ENCODE results near the gene CRIP1. TPM values are rescaled to one million over a fixed set of nuclear protein-coding genes. Genes with fewer than 3 reads are reported as not detected.
A peak's percentile ranks its signal among the peaks of the same experiment; 100 is the strongest.

CRIP1 gene
- total RNA-seq, 2 experiments from 2014 or later, result 445 to 453 TPM

- POLR2A ChIA-PET, result no interaction called here
- Mint-ChIP-seq H3K27me3 (peaks cover 1% of the 10 kb centered on the region), H3K27ac (peak overlapping the region; percentile 50), H3K4me1 (peaks cover 10% of the 10 kb centered on the region), H3K9me3 (no peaks in the 10 kb centered on the region), H3K4me3 (no peak overlapping the region), H3K36me3 (no peaks in the 10 kb centered on the region)
- DNase-seq, result peak; percentile 39
- ATAC-seq (ENCODE audit: low read depth), result no peak
Observed at GRCh38 chr14:105532735-105533141, 46.1 kb downstream of the CRIP1 start.

DNA sequence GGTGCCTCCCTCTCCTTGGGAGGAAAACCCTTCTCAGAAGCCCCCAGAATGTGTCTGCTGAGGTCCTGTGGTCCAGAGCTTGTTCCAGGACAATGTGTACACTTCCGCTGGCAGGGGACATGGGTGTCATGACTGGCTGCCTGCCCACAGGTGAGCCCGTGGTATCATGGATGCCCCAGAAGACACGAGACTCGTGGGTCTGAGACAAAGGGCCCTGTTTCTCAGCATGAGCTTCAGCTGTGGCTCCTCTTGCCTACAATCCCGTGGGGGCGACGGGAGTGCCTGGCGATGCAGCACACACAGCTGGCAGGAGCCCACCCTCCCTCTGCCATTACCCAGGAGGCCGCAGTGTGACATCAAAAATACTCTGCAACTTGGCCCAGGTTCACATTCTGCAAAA lies 46.7 kb downstream of the CRIP1 start:
- ATAC-seq (ENCODE audit: low read depth) (no peak), DNase-seq (no peak)
- no peaks in the 10 kb centered on the region for H3K27me3 Mint-ChIP-seq
- H3K9me3 Mint-ChIP-seq, result no peaks in the 10 kb centered on the region
- POLR2A ChIA-PET, result no interaction called here
- H3K36me3 Mint-ChIP-seq, result no peaks in the 10 kb centered on the region
- H3K4me3 Mint-ChIP-seq, result no peak overlapping the region
- H3K4me1 Mint-ChIP-seq, result peaks cover 8% of the 10 kb centered on the region
- no peak overlapping the region for H3K27ac Mint-ChIP-seq

GRCh38 chr14:105533811-105534498 lies 47.3 kb downstream of the CRIP1 start:
- peaks cover 8% of the 10 kb centered on the region for H3K4me1 Mint-ChIP-seq
- DNase-seq (no peak), ATAC-seq (ENCODE audit: low read depth) (no peak)
- H3K27me3 Mint-ChIP-seq, result peaks cover 2% of the 10 kb centered on the region
- POLR2A ChIA-PET, result no interaction called here
- H3K9me3 Mint-ChIP-seq, result no peaks in the 10 kb centered on the region
- no peaks in the 10 kb centered on the region for H3K36me3 Mint-ChIP-seq
- no peak overlapping the region for H3K27ac Mint-ChIP-seq
- no peak overlapping the region for H3K4me3 Mint-ChIP-seq

DNA sequence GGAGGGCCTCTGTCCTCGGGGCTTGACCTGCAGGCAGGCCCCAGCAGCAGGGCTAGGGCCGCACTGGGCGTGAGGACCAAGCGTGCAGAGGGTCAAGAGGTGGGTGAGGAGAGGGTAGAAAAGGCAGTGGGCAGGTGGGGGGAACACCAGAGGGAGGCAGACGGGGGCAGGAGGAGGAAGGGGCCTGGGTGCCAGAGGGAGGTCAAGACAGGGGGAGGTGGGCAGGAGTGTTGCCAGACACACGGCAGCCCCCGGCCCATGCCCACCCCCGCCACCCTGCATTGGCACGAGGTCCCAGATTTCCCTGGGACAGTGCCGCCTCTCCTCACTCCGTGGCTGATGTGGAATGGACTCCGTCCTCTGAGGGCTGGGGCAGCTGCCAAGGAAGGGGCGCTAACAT lies 47.9 kb downstream of the CRIP1 start:
- no peak overlapping the region for H3K4me3 Mint-ChIP-seq
- DNase-seq, result no peak
- H3K4me1 Mint-ChIP-seq, result peaks cover 8% of the 10 kb centered on the region
- no peak overlapping the region for H3K27ac Mint-ChIP-seq
- H3K27me3 Mint-ChIP-seq, result peaks cover 3% of the 10 kb centered on the region
- H3K36me3 Mint-ChIP-seq, result no peaks in the 10 kb centered on the region
- POLR2A ChIA-PET, result no interaction called here
- no peaks in the 10 kb centered on the region for H3K9me3 Mint-ChIP-seq
- no peak for ATAC-seq (ENCODE audit: low read depth)

DNA sequence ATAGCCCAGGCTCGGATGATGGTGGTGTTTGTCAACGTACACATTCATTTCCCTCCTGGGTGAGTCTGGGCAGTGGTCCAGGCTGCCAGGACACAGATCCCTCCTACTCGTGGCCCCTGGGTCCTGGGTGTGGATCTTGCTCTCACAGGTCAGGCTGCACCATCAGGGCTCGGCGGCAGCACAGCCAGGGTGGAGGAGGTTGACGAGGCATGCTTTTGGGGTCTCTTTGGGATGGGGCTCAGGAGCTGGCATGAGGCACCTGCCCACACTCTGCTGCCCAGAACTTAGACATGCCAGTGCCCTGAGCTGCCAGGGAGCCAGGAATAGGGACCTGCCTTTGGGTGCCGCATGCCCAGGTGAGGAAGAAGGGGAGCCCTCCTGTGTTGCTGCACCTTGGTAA lies 49.4 kb downstream of the CRIP1 start:
- DNase-seq (no peak), ATAC-seq (ENCODE audit: low read depth) (no peak)
- Mint-ChIP-seq H3K4me3 (no peak overlapping the region), H3K27me3 (peaks cover 3% of the 10 kb centered on the region), H3K4me1 (peaks cover 3% of the 10 kb centered on the region), H3K27ac (no peak overlapping the region), H3K36me3 (no peaks in the 10 kb centered on the region), H3K9me3 (no peaks in the 10 kb centered on the region)
- POLR2A ChIA-PET, result no interaction called here

DNA sequence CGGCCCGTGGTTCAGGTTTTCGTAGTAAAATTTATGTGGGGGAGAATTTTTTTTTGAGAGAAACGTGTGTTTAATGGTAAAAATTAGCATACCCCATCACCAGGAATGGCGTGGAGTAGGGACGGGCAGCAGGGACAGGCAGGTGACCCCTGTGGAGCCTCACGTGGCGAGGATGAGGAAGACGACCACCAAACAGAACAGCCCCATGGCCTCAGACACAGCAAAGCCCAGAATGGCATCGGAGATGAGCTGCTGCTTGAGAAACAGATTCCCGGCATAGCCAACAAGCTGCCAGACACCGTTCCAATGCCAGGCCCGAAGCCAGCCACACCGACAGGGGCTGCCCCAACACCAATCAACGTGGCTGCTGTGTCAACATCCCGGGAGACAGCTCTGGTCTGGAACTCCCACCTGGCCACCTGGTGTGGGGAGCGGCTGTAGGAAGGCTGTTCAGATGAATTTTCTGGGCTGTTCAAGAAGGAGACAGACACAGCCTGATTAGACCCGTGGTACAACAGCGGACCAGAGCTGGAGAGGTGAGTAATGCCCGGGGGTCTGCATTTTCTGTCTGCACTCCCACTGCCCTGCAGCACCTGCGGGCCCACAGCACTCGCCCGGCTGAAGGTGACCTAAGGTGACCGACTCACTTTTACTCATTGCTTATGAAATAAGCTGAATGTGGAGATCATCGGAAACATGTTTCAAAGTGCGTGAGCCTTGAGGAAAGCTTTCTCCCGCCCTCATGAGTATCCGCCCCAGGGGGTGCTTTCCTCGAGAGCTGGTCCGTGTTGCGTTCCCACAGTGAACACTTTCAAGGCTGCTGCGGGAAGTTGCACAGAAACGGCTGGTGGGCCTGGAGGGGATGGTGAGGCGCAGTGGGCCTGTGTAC lies 50.2 kb downstream of the CRIP1 start:
- H3K27me3 Mint-ChIP-seq, result peaks cover 8% of the 10 kb centered on the region
- POLR2A ChIA-PET, result no interaction called here
- H3K27ac Mint-ChIP-seq, result no peak overlapping the region
- H3K4me1 Mint-ChIP-seq, result peaks cover 3% of the 10 kb centered on the region
- ATAC-seq (ENCODE audit: low read depth) (no peak), DNase-seq (no peak)
- no peak overlapping the region for H3K4me3 Mint-ChIP-seq
- no peaks in the 10 kb centered on the region for H3K9me3 Mint-ChIP-seq
- no peaks in the 10 kb centered on the region for H3K36me3 Mint-ChIP-seq

DNA sequence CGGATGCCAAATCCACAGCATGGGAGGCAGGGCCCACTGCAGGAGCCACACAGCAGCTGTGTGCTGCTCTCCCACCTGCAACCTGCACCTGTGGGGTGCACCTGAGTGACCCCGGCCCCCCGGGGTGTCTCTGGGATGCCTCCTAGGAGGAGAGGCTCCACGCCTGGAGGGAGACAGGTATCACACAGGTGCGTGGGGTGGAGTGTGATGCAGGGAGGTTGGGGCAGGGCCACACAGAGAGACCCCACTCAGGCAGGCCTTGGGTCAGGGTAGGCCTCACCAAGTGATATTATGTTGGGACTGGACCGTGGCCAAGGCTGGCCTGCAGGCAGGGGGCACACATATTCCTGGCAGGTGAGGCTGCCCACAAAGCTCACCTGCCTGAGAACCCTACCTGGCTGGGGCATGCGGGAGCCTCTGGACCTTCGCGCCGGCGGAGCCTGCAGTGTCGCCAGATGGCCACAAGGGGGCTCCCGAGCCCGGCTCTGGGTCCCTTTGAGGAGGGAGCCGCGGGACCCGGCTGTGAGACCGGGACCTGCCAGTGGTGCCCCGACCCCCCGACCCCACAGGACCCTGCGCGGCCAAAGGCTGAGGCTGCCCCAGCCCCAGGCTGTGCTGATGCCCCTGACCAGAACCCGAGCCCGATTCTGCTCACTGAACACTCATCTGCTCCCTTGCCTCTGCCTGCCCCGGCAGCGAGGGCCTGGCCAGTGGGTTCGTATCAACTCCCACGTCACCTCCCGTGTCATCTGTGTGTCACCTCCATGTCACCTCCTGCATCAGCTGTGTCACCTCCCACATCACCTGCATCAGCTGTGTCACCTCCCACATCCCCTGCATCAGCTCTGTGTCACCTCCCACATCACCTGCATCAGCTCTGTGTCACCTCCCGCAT lies 51.1 kb downstream of the CRIP1 start:
- POLR2A ChIA-PET, result no interaction called here

More for the DNA sequence above, 51.1 kb downstream of the CRIP1 start:
- no peaks in the 10 kb centered on the region for H3K9me3 Mint-ChIP-seq
- peak; percentile 80 for ATAC-seq (ENCODE audit: low read depth)
- DNase-seq, result peak; percentile 85
- no peak overlapping the region for H3K27ac Mint-ChIP-seq
- H3K4me3 Mint-ChIP-seq, result no peak overlapping the region
- no peaks in the 10 kb centered on the region for H3K36me3 Mint-ChIP-seq
- H3K27me3 Mint-ChIP-seq, result peaks cover 10% of the 10 kb centered on the region
- H3K4me1 Mint-ChIP-seq, result peaks cover under 1% of the 10 kb centered on the region

Other genes starting within 250 kb of the CRIP1 start
- gene BTBD6, start 238.4 kb upstream of the CRIP1 start, total RNA-seq, result 10 to 100 TPM; 49.6 to 51.3 TPM
- gene BRF1, start 185.9 kb upstream of the CRIP1 start, total RNA-seq, result 10 to 100 TPM; 49.5 to 50.4 TPM
- gene PACS2, start 172.1 kb upstream of the CRIP1 start, total RNA-seq, result 10 to 100 TPM; 51.6 to 54.7 TPM
- gene TEX22, start 88.3 kb upstream of the CRIP1 start, total RNA-seq, result 1 to 10 TPM; 6.4 to 6.9 TPM
- gene MTA1, start 67.1 kb upstream of the CRIP1 start, total RNA-seq, result 100 to 1,000 TPM; 120 to 132 TPM
- 1 to 10 TPM; 1.2 to 1.6 TPM for gene CRIP2, start 12.1 kb upstream of the CRIP1 start, total RNA-seq
- gene TEDC1, start 4.4 kb downstream of the CRIP1 start, total RNA-seq, result 10 to 100 TPM; 43.3 to 47.6 TPM
- gene TMEM121, start 39.7 kb downstream of the CRIP1 start, total RNA-seq, result 1 to 10 TPM; 8.1 to 8.8 TPM

Data from activated naive CD8-positive, alpha-beta T cell treated with anti-CD3 and anti-CD28 coated beads, Interleukin-2, amount 10 ng/mL, durations not matched to agents 7 days and 5 days (primary cell).